Natural killer cell (primary cell): ENCODE measurements around the gene NIP7. TPM values are rescaled to one million over a fixed set of nuclear protein-coding genes. Genes with fewer than 3 reads are reported as not detected.

ENCODE experiments used
- ATAC-seq, 3 donors: fragments of 150-1000 bp in 2 of 3; fragments of 200-7000 bp in 1 of 3; cut with Tn5 transposase; 1 replicate in 1 of 3; 2 replicates in 2 of 3; pipeline ENCODE4 v1.10.0; 2021; ENCODE audit warnings: mild to moderate bottlenecking in 2 of 3, moderate library complexity in 2 of 3
- DNase-seq, 2 donors: peaks; one replicate each; pipeline versions ENCODE4 v3.0.0 to v3.0.0-alpha.2; 2013 to 2021; ENCODE audit warnings: mixed read lengths in 1 of 2
- H3K27ac ChIP-seq: one replicate; pipeline ENCODE4 v1.5.1; 2013; ENCODE audit warnings: mild to moderate bottlenecking, low read length
- H3K27me3 ChIP-seq: one replicate; pipeline ENCODE4 v1.6.1; 2013; ENCODE audit warnings: low read length; ENCODE audit not compliant: control insufficient read depth, insufficient read depth
- H3K36me3 ChIP-seq: one replicate; pipeline ENCODE4 v1.6.1; 2013; ENCODE audit warnings: low read length; ENCODE audit not compliant: control insufficient read depth, insufficient read depth
- H3K4me1 ChIP-seq: one replicate; pipeline ENCODE4 v1.6.1; 2013; ENCODE audit warnings: low read length; ENCODE audit not compliant: control insufficient read depth, insufficient read depth
- H3K4me3 ChIP-seq: one replicate; pipeline ENCODE4 v1.5.1; 2013; ENCODE audit warnings: low read length
- H3K9me3 ChIP-seq: one replicate; pipeline ENCODE4 v1.6.1; 2013; ENCODE audit warnings: low read length; ENCODE audit not compliant: control insufficient read depth, insufficient read depth
- H3K27ac Mint-ChIP-seq, 2 donors: one replicate each; pipeline ENCODE4 v1.8.0; 2022; ENCODE audit warnings: mild to moderate bottlenecking in 2 of 2, mixed read lengths in 2 of 2, moderate library complexity in 1 of 2
- H3K27me3 Mint-ChIP-seq, 2 donors: one replicate each; pipeline ENCODE4 v1.8.0; 2022; ENCODE audit warnings: low read depth in 2 of 2, mixed read lengths in 2 of 2
- H3K36me3 Mint-ChIP-seq: one replicate; pipeline ENCODE4 v1.8.0; 2022; ENCODE audit warnings: mixed read lengths
- H3K4me1 Mint-ChIP-seq, 2 donors: one replicate each; pipeline ENCODE4 v1.8.0; 2022; ENCODE audit warnings: mixed read lengths in 2 of 2
- H3K4me3 Mint-ChIP-seq: one replicate; pipeline ENCODE4 v1.8.0; 2022; ENCODE audit warnings: mild to moderate bottlenecking, moderate library complexity, mixed read lengths
- H3K9me3 Mint-ChIP-seq, 2 donors: one replicate each; pipeline ENCODE4 v1.8.0; 2022; ENCODE audit warnings: mixed read lengths in 2 of 2
- CTCF ChIP-seq: fragments of 200-600 bp; IDR thresholded peaks from one replicate; pipeline ENCODE4 v1.8.0; 2022; ENCODE audit warnings: antibody characterized with exemption
- WGBS: methylation state at CpG from one replicate; pipeline ENCODE4 v1.1.7; 2013; ENCODE audit warnings: missing lambda C conversion rate; ENCODE audit not compliant: insufficient coverage; 5-methylcytosine and 5-hydroxymethylcytosine counted together
- intact Hi-C: fragments of 100-400 bp; cut with micrococcal nuclease; formaldehyde crosslinking; loops from one replicate; pipeline ENCODE4 v1.14.2; 2022
- total RNA-seq, 4 donors: library from RNA; stranded (reverse); fragments of 120-200 nt in 1 of 4; gene quantifications; one replicate each; pipeline versions ENCODE4 v1.2.3 to v1.2.4, GENCODE V29; 2013 to 2022

Gene NIP7
- total RNA-seq, 3 donors from 2014 or later (not counting 1 experiment from before 2014, with no cell fraction given) = 33.7 to 41.8 (median 37.7) TPM

DNA sequence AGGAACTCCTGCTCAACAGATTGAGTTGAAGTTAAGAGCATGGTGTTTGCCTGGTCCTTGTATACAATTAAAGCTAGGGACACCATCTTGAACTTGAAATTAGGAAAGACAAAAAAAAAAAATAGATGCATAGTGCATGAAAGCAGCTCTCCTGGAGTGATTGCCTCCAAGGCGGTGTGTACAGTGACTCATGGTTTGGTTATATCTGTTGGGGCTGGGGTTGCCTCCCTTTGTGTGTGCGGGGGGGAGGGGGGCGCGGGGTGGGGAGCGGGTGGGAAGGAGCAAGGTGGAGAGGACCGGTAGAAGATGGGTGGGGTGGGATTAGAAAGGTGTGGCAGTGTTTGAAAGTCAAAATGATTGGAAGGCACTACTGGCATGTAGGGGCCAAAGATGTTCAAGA, 8.7 kb downstream of the NIP7 start:
- no peaks in the 10 kb centered on the region for H3K9me3 Mint-ChIP-seq
- peaks cover 10% of the 10 kb centered on the region for H3K36me3 ChIP-seq
- intact Hi-C loops = no loop called here
- 94% methylated on average over 6 of the region's 6 CpGs for WGBS
- no peaks in the 10 kb centered on the region for H3K9me3 ChIP-seq
- H3K4me1 Mint-ChIP-seq = peaks cover 7 to 14% of the 10 kb centered on the region in 2 donors
- no peak for DNase-seq
- H3K4me3 Mint-ChIP-seq = no peak overlapping the region
- no peak overlapping the region for H3K27ac ChIP-seq
- H3K27ac Mint-ChIP-seq = no peak overlapping the region
- no peak for TF ChIP-seq CTCF
- no peak for ATAC-seq
- H3K27me3 ChIP-seq = no peaks in the 10 kb centered on the region
- peaks cover 12% of the 10 kb centered on the region for H3K4me1 ChIP-seq
- H3K27me3 Mint-ChIP-seq = no peaks in the 10 kb centered on the region
- H3K4me3 ChIP-seq = no peak overlapping the region
- no peaks in the 10 kb centered on the region for H3K36me3 Mint-ChIP-seq

GRCh38 chr16:69349536-69349935, 10.0 kb downstream of the NIP7 start:
- H3K9me3 Mint-ChIP-seq = no peaks in the 10 kb centered on the region
- Histone ChIP-seq H3K4me3 (no peak overlapping the region), H3K4me1 (peaks cover 12% of the 10 kb centered on the region), H3K27me3 (no peaks in the 10 kb centered on the region), H3K9me3 (no peaks in the 10 kb centered on the region), H3K36me3 (peaks cover 12% of the 10 kb centered on the region), H3K27ac (no peak overlapping the region)
- intact Hi-C loops = no loop called here
- 94% methylated on average over 10 of the region's 10 CpGs for WGBS
- H3K36me3 Mint-ChIP-seq = no peaks in the 10 kb centered on the region
- H3K4me1 Mint-ChIP-seq = peaks cover 7 to 14% of the 10 kb centered on the region in 2 donors
- ATAC-seq (no peak), DNase-seq (no peak)
- no peak for TF ChIP-seq CTCF
- H3K4me3 Mint-ChIP-seq = no peak overlapping the region
- H3K27me3 Mint-ChIP-seq = no peaks in the 10 kb centered on the region
- no peak overlapping the region for H3K27ac Mint-ChIP-seq

DNA sequence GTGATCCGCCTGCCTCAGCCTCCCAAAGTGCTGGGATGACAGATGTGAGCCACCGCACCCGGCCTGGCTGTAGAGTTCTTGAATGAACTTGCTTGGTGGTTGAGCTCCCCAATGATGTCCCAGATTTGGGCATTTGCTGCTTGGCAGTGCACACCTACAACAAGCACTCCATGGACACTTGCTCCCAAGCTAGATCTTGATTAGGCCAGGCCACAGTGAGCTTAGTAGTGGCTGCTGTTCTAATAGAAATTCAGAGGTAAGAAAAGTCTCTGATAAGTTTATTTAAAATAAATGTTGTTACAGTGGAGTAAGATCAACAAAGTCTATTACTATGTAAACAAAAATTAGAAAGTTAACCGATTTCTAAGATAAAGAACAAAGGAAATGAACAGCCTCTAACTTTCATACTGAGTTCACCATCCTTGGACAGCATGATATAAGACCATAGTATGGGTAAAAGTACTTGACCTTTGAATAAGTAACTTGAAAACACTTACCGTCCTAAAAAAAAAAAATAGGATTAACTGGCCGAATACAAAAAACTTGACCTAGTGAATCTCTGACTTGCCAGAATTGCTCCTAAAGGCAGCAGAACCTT, 11.1 kb downstream of the NIP7 start:
- no peaks in the 10 kb centered on the region for H3K9me3 ChIP-seq
- DNase-seq = no peak
- no peak overlapping the region for H3K4me3 Mint-ChIP-seq
- H3K27ac ChIP-seq = no peak overlapping the region
- 98% methylated on average over 5 of the region's 6 CpGs for WGBS
- peaks cover 17% of the 10 kb centered on the region for H3K36me3 ChIP-seq
- ATAC-seq = no peak
- no peak for TF ChIP-seq CTCF
- intact Hi-C loops = no loop called here
- H3K27me3 Mint-ChIP-seq = no peaks in the 10 kb centered on the region
- no peaks in the 10 kb centered on the region for H3K9me3 Mint-ChIP-seq
- peaks cover 6 to 13% of the 10 kb centered on the region in 2 donors for H3K4me1 Mint-ChIP-seq
- H3K27ac Mint-ChIP-seq = no peak overlapping the region
- no peaks in the 10 kb centered on the region for H3K27me3 ChIP-seq
- H3K36me3 Mint-ChIP-seq = peaks cover 5% of the 10 kb centered on the region
- peaks cover 9% of the 10 kb centered on the region for H3K4me1 ChIP-seq
- H3K4me3 ChIP-seq = no peak overlapping the region
